Measurements from ENCODE around the gene NDRG4.

NDRG4 gene

DNA sequence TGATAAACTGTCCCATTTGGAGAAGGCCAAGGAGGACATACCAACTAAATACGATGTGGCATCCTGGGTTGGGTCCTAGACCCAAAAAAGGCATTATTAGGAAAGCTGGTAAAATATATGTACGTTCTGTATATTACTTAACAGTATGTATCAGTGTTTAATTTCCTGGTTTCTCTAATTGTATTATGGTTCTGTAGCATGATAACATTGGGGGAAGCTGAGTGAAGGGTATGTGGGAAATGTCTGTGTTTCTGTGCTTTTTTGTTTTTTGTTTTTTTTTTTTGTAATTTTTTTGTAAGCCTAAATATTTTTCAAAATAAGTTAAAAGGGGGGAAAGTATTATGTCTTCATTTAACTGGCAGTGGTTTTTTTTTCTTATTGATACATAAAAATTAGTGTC lies 21.5 kb upstream of the NDRG4 start:
- Histone ChIP-seq H2AFZ (no peak overlapping the region), H3K36me3 (ENCODE audit: control insufficient read depth, insufficient read depth, low read length) (no peaks in the 10 kb centered on the region), H3K79me2 (no peaks in the 10 kb centered on the region), H3K4me1 (peaks cover 7% of the 10 kb centered on the region), H3K9me3 (ENCODE audit: control insufficient read depth, low read length) (no peaks in the 10 kb centered on the region), H3K4me2 (ENCODE audit: low read length) (no peak overlapping the region), H3K4me3 (ENCODE audit: low read depth, low read length) (no peak overlapping the region), H3K27me3 (ENCODE audit: control insufficient read depth, insufficient read depth, low read length) (no peaks in the 10 kb centered on the region), H3K9ac (no peak overlapping the region), H3K27ac (no peak overlapping the region)
- TF ChIP-seq, protein P1, sequence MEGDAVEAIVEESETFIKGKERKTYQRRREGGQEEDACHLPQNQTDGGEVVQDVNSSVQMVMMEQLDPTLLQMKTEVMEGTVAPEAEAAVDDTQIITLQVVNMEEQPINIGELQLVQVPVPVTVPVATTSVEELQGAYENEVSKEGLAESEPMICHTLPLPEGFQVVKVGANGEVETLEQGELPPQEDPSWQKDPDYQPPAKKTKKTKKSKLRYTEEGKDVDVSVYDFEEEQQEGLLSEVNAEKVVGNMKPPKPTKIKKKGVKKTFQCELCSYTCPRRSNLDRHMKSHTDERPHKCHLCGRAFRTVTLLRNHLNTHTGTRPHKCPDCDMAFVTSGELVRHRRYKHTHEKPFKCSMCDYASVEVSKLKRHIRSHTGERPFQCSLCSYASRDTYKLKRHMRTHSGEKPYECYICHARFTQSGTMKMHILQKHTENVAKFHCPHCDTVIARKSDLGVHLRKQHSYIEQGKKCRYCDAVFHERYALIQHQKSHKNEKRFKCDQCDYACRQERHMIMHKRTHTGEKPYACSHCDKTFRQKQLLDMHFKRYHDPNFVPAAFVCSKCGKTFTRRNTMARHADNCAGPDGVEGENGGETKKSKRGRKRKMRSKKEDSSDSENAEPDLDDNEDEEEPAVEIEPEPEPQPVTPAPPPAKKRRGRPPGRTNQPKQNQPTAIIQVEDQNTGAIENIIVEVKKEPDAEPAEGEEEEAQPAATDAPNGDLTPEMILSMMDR (IDR thresholded peaks at IDR 0.05) = no peak

DNA sequence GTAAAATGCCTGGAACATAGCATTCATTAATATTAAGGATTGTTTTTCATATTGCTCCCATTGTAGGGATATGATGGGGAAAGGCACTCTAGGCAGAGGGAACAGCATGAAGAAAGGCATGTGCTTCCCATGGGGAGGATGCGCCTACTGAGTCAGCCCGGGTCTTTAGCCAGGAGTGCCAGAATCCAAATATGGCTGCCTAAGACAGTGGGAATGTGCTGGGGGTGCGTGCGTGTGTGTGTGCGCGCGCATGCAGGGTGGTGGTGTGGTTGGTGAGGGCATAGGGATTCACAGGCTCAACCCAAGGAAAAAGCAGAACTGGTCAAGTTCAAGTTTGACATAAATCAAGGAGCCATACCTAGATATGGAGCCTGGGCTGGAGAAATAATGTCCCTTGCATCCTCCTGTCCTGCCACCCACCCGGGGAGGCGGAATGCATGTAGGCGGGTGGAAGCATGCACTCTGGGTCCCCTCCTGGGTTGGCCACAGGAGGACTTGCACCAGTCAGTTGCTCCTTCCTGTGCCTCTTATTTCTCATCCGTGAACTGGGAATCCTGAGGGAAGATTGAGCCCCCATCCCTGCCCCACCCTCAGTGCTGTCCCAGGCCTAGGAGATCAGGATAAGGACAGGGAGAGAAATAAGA lies 18.6 kb upstream of the NDRG4 start:
- H3K36me3 ChIP-seq (ENCODE audit: control insufficient read depth, insufficient read depth, low read length) = no peaks in the 10 kb centered on the region
- peaks cover 7% of the 10 kb centered on the region for H3K4me1 ChIP-seq
- TF ChIP-seq, protein P1 (IDR thresholded peaks at IDR 0.05) = no peak
- no peaks in the 10 kb centered on the region for H3K9me3 ChIP-seq (ENCODE audit: control insufficient read depth, low read length)
- no peak overlapping the region for H3K4me3 ChIP-seq (ENCODE audit: low read depth, low read length)
- H3K27me3 ChIP-seq (ENCODE audit: control insufficient read depth, insufficient read depth, low read length) = no peaks in the 10 kb centered on the region
- H2AFZ ChIP-seq = no peak overlapping the region
- H3K27ac ChIP-seq = no peak overlapping the region
- no peak overlapping the region for H3K4me2 ChIP-seq (ENCODE audit: low read length)
- H3K9ac ChIP-seq = no peak overlapping the region
- no peaks in the 10 kb centered on the region for H3K79me2 ChIP-seq

DNA sequence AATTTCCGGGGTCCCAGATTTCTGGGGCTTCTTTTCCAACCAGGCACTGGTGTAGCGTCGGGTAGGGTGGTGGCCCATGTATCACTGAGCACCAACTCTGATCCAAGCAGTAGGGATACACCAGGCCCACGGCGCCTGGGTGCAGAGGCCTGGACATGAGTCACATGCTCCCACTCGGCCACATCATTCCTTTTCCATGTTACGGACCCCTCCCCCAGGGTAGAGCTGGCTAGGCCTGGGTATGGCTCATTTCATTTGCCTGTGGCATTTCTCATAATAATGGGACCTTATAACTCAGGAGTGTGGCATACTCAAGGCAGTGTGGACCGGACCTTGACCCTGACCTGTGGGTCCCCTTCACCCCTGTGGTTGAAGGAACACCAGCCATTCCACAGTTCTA lies 18.0 kb upstream of the NDRG4 start:
- Histone ChIP-seq H3K9me3 (ENCODE audit: control insufficient read depth, low read length) (no peaks in the 10 kb centered on the region), H3K4me2 (ENCODE audit: low read length) (no peak overlapping the region), H3K4me3 (ENCODE audit: low read depth, low read length) (no peak overlapping the region), H3K4me1 (peaks cover 4% of the 10 kb centered on the region), H3K79me2 (no peaks in the 10 kb centered on the region), H2AFZ (no peak overlapping the region), H3K36me3 (ENCODE audit: control insufficient read depth, insufficient read depth, low read length) (no peaks in the 10 kb centered on the region), H3K9ac (no peak overlapping the region), H3K27ac (no peak overlapping the region), H3K27me3 (ENCODE audit: control insufficient read depth, insufficient read depth, low read length) (no peaks in the 10 kb centered on the region)
- TF ChIP-seq, protein P1 (IDR thresholded peaks at IDR 0.05) = no peak

DNA sequence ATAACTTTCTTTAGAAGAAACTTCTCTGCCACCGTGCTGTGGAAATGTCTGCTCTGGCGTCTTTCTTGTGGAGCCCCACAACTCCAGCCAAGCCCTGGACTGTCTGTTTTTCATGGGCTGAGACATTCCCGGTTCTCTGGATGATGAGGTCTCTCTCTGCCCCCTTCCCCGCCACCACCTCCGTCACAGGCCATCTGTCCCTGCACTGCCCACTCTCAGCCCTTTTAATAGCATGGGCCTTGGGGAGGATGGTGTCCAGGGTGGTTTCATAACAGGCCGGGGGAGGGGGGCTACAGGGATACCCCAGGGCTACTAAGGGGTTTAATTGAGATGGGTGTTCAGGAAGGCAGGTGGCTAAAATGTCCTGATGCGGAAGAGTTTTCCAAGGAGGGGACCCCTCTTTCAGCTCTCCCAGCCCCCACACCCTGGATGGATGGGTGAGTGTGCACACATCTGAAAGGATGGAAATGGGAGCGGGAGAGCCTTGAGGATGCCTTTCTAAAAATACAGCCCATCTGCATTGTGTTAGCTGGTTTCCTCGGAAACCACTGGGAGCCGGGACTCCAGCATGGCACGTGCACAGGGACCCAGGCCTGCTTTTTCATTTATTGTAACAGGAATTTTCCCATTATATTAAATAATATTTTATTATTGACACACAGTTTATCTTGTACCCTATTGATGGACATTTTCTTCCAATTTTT lies 14.6 kb upstream of the NDRG4 start:
- Histone ChIP-seq H3K4me3 (ENCODE audit: low read depth, low read length) (no peak overlapping the region), H3K4me1 (no peaks in the 10 kb centered on the region), H2AFZ (no peak overlapping the region), H3K9me3 (ENCODE audit: control insufficient read depth, low read length) (no peaks in the 10 kb centered on the region), H3K27ac (no peak overlapping the region), H3K36me3 (ENCODE audit: control insufficient read depth, insufficient read depth, low read length) (no peaks in the 10 kb centered on the region), H3K9ac (no peak overlapping the region), H3K27me3 (ENCODE audit: control insufficient read depth, insufficient read depth, low read length) (no peaks in the 10 kb centered on the region), H3K79me2 (no peaks in the 10 kb centered on the region), H3K4me2 (ENCODE audit: low read length) (no peak overlapping the region)
- TF ChIP-seq, protein P1 (IDR thresholded peaks at IDR 0.05) = no peak
